ENCODE data around the gene FBL. TPM values are rescaled to one million over a fixed set of nuclear protein-coding genes. Genes with fewer than 3 reads are reported as not detected.
A peak's percentile ranks its signal among the peaks of the same experiment; 100 is the strongest.

FBL gene
- total RNA-seq, 1 experiment from 2014 or later: 573 TPM

DNA sequence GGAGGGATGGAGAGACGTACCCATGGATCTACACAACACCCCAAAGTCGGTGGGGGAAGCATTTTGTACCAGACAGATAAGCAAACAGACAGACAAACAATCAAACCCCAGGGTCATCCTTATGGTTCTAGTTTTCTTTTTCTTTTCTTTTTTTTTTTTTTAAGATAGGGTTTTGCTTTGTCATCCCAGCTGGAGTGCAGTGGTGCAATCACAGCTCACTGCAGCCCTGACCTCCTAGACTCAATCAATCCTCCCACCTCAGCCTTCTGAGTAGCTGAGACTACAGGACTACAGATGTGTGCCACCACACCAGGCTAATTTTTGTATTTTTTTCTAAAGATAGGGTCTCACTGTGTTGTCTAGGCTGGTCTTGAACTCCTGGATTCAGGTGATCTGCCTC is 17.9 kb upstream of the FBL start:
- intact Hi-C loops (cut with micrococcal nuclease; ENCODE audit: unreplicated experiment): no loop called here
- H3K4me1 ChIP-seq (ENCODE audit: insufficient read depth, low read length, poor library complexity, severe bottlenecking): no peaks in the 10 kb centered on the region
- TF ChIP-seq, protein P1, sequence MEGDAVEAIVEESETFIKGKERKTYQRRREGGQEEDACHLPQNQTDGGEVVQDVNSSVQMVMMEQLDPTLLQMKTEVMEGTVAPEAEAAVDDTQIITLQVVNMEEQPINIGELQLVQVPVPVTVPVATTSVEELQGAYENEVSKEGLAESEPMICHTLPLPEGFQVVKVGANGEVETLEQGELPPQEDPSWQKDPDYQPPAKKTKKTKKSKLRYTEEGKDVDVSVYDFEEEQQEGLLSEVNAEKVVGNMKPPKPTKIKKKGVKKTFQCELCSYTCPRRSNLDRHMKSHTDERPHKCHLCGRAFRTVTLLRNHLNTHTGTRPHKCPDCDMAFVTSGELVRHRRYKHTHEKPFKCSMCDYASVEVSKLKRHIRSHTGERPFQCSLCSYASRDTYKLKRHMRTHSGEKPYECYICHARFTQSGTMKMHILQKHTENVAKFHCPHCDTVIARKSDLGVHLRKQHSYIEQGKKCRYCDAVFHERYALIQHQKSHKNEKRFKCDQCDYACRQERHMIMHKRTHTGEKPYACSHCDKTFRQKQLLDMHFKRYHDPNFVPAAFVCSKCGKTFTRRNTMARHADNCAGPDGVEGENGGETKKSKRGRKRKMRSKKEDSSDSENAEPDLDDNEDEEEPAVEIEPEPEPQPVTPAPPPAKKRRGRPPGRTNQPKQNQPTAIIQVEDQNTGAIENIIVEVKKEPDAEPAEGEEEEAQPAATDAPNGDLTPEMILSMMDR (conservative IDR thresholded peaks at IDR 0.05; ENCODE audit: low read depth, low read length): no peak
- no peak for TF ChIP-seq EZH2 (IDR thresholded peaks at IDR 0.05; ENCODE audit: borderline replicate concordance, low read depth, low read length, poor library complexity, severe bottlenecking)
- no peak overlapping the region for H3K27ac ChIP-seq (ENCODE audit: low read depth, low read length, poor library complexity, severe bottlenecking)
- no peak for DNase-seq (ENCODE audit: low spot score)
- H3K9me3 ChIP-seq (ENCODE audit: low read depth, low read length, poor library complexity, severe bottlenecking): no peaks in the 10 kb centered on the region
- H3K4me3 ChIP-seq (ENCODE audit: low read depth, low read length, poor library complexity, severe bottlenecking): no peak overlapping the region
- peaks cover 4% of the 10 kb centered on the region for H3K36me3 ChIP-seq (ENCODE audit: insufficient read depth, low read length, poor library complexity, severe bottlenecking)
- CTCF ChIA-PET: no interaction called here
- no peaks in the 10 kb centered on the region for H3K27me3 ChIP-seq (replicated peaks; ENCODE audit: insufficient read depth, low read depth, low read length, poor library complexity)
- POLR2A ChIA-PET (ENCODE audit: low non-redundant PET): no interaction called here
- BruUV-seq (replicated peaks): no TSS peak

DNA sequence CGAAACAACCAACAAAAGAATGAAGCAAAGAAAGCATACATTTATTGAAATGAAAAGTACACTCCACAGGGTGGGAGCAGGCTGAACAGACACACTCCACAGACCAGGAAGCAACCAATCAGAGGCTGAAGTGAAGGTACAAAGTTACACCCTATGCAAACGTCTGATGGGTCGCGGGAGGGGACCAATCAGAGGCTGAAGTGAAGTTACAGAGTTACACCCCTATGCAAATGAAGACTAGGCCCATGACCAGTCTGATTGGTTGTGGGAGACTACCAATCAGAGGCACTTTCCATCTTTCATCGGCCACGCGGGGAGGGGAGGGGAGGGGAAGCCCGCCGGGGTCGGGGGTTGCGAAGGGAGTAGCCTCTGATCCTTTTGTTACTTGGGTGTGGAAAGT is 12.4 kb upstream of the FBL start:
- no peaks in the 10 kb centered on the region for H3K4me1 ChIP-seq (ENCODE audit: insufficient read depth, low read length, poor library complexity, severe bottlenecking)
- ChIA-PET CTCF (no interaction called here), POLR2A (ENCODE audit: low non-redundant PET) (no interaction called here)
- TF ChIP-seq, protein P1 (conservative IDR thresholded peaks at IDR 0.05; ENCODE audit: low read depth, low read length): no peak
- no peak for TF ChIP-seq EZH2 (IDR thresholded peaks at IDR 0.05; ENCODE audit: borderline replicate concordance, low read depth, low read length, poor library complexity, severe bottlenecking)
- H3K4me3 ChIP-seq (ENCODE audit: low read depth, low read length, poor library complexity, severe bottlenecking): no peak overlapping the region
- H3K36me3 ChIP-seq (ENCODE audit: insufficient read depth, low read length, poor library complexity, severe bottlenecking): no peaks in the 10 kb centered on the region
- H3K27me3 ChIP-seq (replicated peaks; ENCODE audit: insufficient read depth, low read depth, low read length, poor library complexity): no peaks in the 10 kb centered on the region
- no peaks in the 10 kb centered on the region for H3K9me3 ChIP-seq (ENCODE audit: low read depth, low read length, poor library complexity, severe bottlenecking)
- DNase-seq (ENCODE audit: low spot score): peak; percentile 30
- H3K27ac ChIP-seq (ENCODE audit: low read depth, low read length, poor library complexity, severe bottlenecking): no peak overlapping the region
- intact Hi-C loops (cut with micrococcal nuclease; ENCODE audit: unreplicated experiment): no loop called here
- no TSS peak for BruUV-seq (replicated peaks)

DNA sequence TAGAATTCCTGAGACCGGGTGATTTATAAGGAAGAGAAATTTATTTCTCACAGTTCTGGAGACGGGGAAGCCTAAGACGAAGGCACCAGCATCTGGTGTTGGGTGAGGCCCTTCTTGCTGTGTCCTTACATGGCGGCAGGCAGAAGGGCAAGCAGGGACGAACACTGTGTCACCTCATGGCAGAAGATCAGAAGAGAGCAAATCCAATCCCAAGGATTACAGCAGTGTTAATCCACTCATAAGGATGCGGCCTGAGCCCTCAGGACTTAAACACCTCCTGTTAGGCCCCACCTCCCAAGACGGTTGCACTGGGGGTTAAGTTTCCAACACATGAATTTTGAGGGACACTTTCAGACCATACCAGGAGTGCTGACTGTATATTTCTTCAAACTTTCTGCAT is 6.7 kb upstream of the FBL start:
- DNase-seq (ENCODE audit: low spot score): no peak
- H3K36me3 ChIP-seq (ENCODE audit: insufficient read depth, low read length, poor library complexity, severe bottlenecking): no peaks in the 10 kb centered on the region
- TF ChIP-seq EZH2 (IDR thresholded peaks at IDR 0.05; ENCODE audit: borderline replicate concordance, low read depth, low read length, poor library complexity, severe bottlenecking): no peak
- TF ChIP-seq, protein P1 (conservative IDR thresholded peaks at IDR 0.05; ENCODE audit: low read depth, low read length): no peak
- H3K4me3 ChIP-seq (ENCODE audit: low read depth, low read length, poor library complexity, severe bottlenecking): no peak overlapping the region
- POLR2A ChIA-PET (ENCODE audit: low non-redundant PET): no interaction called here
- H3K4me1 ChIP-seq (ENCODE audit: insufficient read depth, low read length, poor library complexity, severe bottlenecking): no peaks in the 10 kb centered on the region
- CTCF ChIA-PET: no interaction called here
- H3K27me3 ChIP-seq (replicated peaks; ENCODE audit: insufficient read depth, low read depth, low read length, poor library complexity): no peaks in the 10 kb centered on the region
- H3K27ac ChIP-seq (ENCODE audit: low read depth, low read length, poor library complexity, severe bottlenecking): no peak overlapping the region
- H3K9me3 ChIP-seq (ENCODE audit: low read depth, low read length, poor library complexity, severe bottlenecking): no peaks in the 10 kb centered on the region
- intact Hi-C loops (cut with micrococcal nuclease; ENCODE audit: unreplicated experiment): no loop called here
- BruUV-seq (replicated peaks): no TSS peak
